ENCODE data around the gene SMTN. TPM values are rescaled to one million over a fixed set of nuclear protein-coding genes. Genes with fewer than 3 reads are reported as not detected.

Gene SMTN
- total RNA-seq, 2 experiments from 2014 or later = 40.1 to 45.8 TPM

DNA sequence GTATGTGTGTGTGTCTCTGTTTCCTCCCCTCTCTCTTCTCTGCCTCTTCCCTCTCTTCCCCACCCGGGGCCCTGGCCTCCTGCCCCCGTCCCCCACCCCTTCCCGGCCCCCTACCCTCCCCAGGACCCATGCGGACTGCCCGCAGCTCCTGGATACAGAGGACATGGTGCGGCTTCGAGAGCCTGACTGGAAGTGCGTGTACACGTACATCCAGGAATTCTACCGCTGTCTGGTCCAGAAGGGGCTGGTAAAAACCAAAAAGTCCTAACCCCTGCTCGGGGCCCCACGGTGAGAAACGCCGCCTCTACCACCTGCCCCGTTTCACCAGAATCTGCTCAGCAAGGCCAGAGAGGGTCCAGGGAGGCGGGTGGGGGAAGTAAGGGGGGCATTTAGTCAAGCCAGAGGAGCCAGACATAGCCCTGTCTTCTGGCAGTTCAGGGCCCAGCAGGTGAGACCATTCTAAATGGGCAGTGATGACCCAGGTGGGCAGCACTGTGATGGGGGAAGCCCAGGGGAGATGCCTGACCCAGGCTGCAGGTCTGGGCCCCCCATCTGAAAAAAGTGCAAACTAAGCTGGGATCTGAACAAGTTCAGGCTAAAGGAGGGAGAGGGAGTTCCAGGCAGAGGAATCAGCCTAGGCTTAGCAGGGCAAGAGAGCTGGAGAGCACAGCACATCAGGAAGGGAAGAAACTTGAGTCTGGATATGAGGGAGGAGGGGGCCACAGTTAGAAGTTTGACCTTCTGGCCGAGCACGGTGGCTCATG, 19.8 kb downstream of the SMTN start:
- no peaks in the 10 kb centered on the region for H3K9me3 Mint-ChIP-seq (ENCODE audit: low read depth)
- POLR2A ChIA-PET = no interaction called here
- no peaks in the 10 kb centered on the region for H3K36me3 Mint-ChIP-seq (ENCODE audit: low read depth)
- H3K4me3 Mint-ChIP-seq = no peak overlapping the region
- no peak for ATAC-seq
- intact Hi-C loops (cut with DNase I, micrococcal nuclease) = no loop called here
- no peaks in the 10 kb centered on the region for H3K27me3 Mint-ChIP-seq
- DNase-seq = no peak
- no peak overlapping the region for H3K27ac Mint-ChIP-seq
- no peaks in the 10 kb centered on the region for H3K4me1 Mint-ChIP-seq
- CTCF ChIA-PET = interaction anchor here (0.7 to 1.1 kb wide), 2 partner anchors 47 to 58 kb away, joined by 3 to 4 read pairs; no protein-coding TSS in a partner anchor

DNA sequence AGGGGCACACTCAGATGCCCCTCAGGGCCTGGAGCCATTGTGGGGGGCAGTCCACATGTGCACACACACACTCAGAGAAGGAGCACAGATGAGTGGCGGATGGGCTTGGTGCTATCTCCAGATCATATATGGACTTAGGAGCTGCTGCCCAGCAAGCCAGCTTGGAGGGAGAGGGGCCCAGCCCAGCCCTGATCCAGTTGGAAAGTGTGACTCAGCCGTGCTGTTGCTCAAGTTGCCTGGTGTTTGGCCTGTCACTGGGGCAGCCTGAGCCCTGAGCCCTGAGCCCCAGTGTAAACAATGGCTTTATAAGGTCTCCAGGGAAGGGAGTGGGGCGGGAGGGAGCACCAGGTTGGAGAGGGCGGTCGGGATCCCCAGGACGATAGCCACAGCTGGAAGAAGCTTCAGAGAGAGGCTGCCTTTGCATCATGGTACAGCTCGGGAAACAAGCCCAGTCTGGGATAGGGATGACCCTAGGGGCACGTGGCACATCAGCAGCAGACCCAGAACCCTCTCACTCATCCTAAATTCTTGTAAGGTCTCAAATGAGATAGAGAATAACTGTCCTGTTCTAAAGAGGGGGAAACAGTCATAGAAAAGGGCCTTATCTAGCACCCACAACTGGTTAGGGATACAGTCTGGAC, 21.4 kb downstream of the SMTN start:
- ChIA-PET POLR2A (no interaction called here), CTCF (interaction anchor here (0.7 to 1.1 kb wide), 3 partner anchors 45 to 988 kb away, joined by 3 to 4 read pairs (median 3); no protein-coding TSS in a partner anchor)
- Mint-ChIP-seq H3K27ac (no peak overlapping the region), H3K4me1 (peaks cover 14% of the 10 kb centered on the region), H3K9me3 (ENCODE audit: low read depth) (no peaks in the 10 kb centered on the region), H3K4me3 (no peak overlapping the region), H3K36me3 (ENCODE audit: low read depth) (no peaks in the 10 kb centered on the region), H3K27me3 (no peaks in the 10 kb centered on the region)
- ATAC-seq = no peak
- intact Hi-C loops (cut with DNase I, micrococcal nuclease) = no loop called here
- DNase-seq = peak; percentile 46

DNA sequence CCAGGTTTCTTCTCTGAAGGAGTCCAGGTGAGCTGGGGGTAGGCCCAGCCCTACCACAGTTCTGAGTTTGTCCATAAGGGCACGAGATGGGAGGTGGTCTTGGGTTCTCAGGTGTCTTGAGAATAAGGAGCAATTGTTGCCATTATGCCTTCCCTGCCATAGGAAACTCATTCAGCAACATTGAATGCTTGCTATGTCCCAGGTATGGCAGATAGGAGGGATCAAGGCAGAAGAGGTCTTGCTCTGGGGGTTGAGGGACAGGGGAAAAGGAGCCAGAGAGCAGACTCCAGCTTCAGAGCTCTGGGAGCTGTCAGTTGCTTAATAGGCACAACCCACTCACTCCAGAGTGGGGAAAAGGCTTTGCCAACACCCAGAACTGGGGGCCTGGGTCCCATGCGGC, 22.0 kb downstream of the SMTN start:
- ATAC-seq (no peak), DNase-seq (no peak)
- Mint-ChIP-seq H3K4me1 (peaks cover 19% of the 10 kb centered on the region), H3K27me3 (no peaks in the 10 kb centered on the region), H3K36me3 (ENCODE audit: low read depth) (no peaks in the 10 kb centered on the region), H3K4me3 (no peak overlapping the region), H3K9me3 (ENCODE audit: low read depth) (no peaks in the 10 kb centered on the region), H3K27ac (no peak overlapping the region)
- intact Hi-C loops (cut with DNase I, micrococcal nuclease) = no loop called here
- ChIA-PET CTCF (no interaction called here), POLR2A (no interaction called here)

DNA sequence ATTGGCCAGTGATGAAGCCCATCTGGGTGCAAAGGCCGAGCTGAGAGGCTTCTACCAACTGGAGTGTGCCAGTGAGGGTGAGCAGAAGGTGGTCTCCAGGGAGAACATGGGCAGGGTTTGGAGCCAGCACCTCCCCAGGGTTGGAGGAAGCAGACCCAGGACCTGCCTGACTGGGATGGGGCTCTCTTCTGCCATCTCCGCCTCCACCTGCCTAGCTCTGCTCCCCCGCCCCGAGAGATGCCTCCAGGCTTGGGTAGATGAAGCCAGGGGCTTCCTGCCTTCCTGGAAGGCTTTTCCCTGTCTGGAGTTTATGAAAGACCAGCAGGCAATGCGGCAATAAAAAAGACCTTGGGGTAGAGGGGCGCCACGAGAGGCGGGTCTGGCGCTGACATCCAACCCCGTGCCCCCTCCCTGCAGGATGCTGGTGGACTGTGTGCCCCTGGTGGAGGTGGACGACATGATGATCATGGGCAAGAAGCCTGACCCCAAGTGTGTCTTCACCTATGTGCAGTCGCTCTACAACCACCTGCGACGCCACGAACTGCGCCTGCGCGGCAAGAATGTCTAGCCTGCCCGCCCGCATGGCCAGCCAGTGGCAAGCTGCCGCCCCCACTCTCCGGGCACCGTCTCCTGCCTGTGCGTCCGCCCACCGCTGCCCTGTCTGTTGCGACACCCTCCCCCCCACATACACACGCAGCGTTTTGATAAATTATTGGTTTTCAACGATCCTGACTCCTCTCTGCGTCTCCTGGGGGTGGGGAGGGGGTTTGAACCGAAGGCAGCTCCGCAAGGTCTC, 23.0 kb downstream of the SMTN start:
- H3K36me3 Mint-ChIP-seq (ENCODE audit: low read depth) = no peaks in the 10 kb centered on the region
- no peaks in the 10 kb centered on the region for H3K27me3 Mint-ChIP-seq
- no peak overlapping the region for H3K4me3 Mint-ChIP-seq
- ATAC-seq = no peak
- DNase-seq = no peak
- H3K4me1 Mint-ChIP-seq = peaks cover 19% of the 10 kb centered on the region
- no peak overlapping the region for H3K27ac Mint-ChIP-seq
- POLR2A ChIA-PET = no interaction called here
- no peaks in the 10 kb centered on the region for H3K9me3 Mint-ChIP-seq (ENCODE audit: low read depth)
- intact Hi-C loops (cut with DNase I, micrococcal nuclease) = no loop called here
- CTCF ChIA-PET = no interaction called here

DNA sequence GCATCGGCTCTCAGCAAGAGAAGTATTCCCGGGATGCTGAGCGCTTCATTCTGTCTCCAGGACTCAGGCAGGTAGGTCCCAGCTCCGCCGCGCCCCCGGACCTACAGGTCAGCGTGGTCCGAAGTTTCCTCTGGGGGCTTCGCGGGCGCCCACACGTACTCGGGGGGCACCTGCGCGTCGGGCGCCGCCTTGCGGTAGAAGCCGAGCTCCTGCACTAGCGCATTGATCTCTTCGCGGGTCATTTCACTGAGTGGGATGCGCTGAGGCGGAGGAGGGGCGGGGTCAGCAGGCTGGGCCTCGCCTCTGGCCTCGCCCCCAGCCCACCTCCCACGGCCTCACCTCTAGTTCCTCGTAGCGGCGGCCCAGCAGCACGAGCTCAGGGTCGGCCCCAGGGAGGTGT, 23.8 kb downstream of the SMTN start:
- peaks cover 19% of the 10 kb centered on the region for H3K4me1 Mint-ChIP-seq
- H3K9me3 Mint-ChIP-seq (ENCODE audit: low read depth) = no peaks in the 10 kb centered on the region
- intact Hi-C loops (cut with DNase I, micrococcal nuclease) = loop anchor here (5.0 kb wide), 3 partner anchors 107 to 527 kb away; partner anchors contain the start of genes DRG1 (in 1 of the 2) and LIMK2 (in 1 of the 2)
- no peak overlapping the region for H3K4me3 Mint-ChIP-seq
- POLR2A ChIA-PET = no interaction called here
- CTCF ChIA-PET = interaction anchor here (0.6 to 0.8 kb wide), 3 partner anchors 20 to 83 kb away, joined by 3 to 5 read pairs (median 5); no protein-coding TSS in a partner anchor
- DNase-seq (peak; percentile 41), ATAC-seq (no peak)
- no peaks in the 10 kb centered on the region for H3K36me3 Mint-ChIP-seq (ENCODE audit: low read depth)
- no peaks in the 10 kb centered on the region for H3K27me3 Mint-ChIP-seq
- no peak overlapping the region for H3K27ac Mint-ChIP-seq

DNA sequence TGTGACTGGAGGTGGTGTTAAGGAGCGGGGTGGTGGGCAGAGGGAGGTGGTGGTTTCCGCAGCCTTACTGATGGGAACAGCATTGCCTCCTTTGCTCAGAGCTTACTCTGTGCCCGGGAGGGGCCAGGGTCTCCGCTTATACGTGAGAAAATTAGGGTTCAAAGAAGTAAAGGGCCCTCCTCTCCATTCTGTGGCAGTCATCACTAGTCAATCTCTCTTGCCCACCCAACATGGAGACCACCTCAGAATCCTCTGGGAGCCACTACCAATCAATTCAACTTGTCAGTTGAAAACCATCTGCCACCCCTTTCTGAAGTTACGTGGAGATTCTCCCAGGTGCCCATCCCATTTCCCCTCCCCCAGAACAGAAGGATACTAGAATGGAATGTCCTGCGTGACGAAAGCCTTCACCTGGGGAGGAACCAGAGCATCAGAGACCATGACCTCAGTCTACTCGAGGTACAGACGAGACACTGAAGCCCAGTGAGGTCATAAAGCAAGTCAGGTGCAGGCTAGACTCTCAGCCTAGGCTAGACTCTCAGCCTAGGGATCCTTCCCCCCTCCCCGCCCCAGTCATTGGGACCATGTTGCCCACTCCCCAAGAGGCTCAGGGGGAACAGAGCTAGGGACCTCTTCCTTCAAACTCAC, 24.3 kb downstream of the SMTN start:
- no peak for ATAC-seq
- no peaks in the 10 kb centered on the region for H3K9me3 Mint-ChIP-seq (ENCODE audit: low read depth)
- POLR2A ChIA-PET = interaction anchor here (1.1 kb wide), 1 partner anchor 22 kb away, joined by 3 read pairs; no protein-coding TSS in a partner anchor
- H3K36me3 Mint-ChIP-seq (ENCODE audit: low read depth) = no peaks in the 10 kb centered on the region
- no peak for DNase-seq
- H3K27ac Mint-ChIP-seq = no peak overlapping the region
- H3K4me3 Mint-ChIP-seq = no peak overlapping the region
- CTCF ChIA-PET = interaction anchor here (0.6 to 0.8 kb wide), 3 partner anchors 21 to 83 kb away, joined by 3 to 5 read pairs (median 5); no protein-coding TSS in a partner anchor
- H3K27me3 Mint-ChIP-seq = no peaks in the 10 kb centered on the region
- intact Hi-C loops (cut with DNase I, micrococcal nuclease) = loop anchor here (5.0 kb wide), 3 partner anchors 107 to 527 kb away; partner anchors contain the start of genes DRG1 (in 1 of the 2) and LIMK2 (in 1 of the 2)
- peaks cover 19% of the 10 kb centered on the region for H3K4me1 Mint-ChIP-seq

DNA sequence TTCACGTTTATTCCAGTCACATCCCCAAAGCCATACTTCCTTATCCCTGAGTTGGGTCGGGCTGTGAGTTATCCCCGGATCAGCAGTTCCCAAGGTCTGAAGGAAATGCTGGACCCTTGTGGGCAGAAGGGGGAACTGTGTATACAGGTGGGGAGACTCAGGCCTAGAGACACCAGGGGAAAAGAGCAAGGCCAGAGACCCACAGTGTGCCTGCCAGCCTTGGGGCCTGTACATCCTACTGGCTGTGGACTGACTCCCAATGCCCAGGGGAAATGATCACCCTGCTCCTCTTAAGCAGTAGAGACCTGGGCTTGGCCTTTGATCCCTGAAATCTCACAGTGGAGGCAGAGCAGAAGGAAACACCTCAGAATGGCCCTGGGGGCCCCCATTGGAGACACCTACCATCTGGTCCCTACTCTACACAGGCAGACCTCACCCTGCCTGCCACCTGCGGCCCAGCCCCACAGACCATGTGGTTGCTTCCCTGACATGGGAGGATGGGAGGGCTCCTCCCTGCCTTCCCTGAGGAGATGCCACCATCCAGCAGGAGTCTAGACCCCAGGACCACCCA, 25.0 kb downstream of the SMTN start:
- POLR2A ChIA-PET = interaction anchor here (1.1 kb wide), 1 partner anchor 23 kb away, joined by 3 read pairs; no protein-coding TSS in a partner anchor
- peak overlapping the region; percentile 74 for H3K4me3 Mint-ChIP-seq
- H3K9me3 Mint-ChIP-seq (ENCODE audit: low read depth) = no peaks in the 10 kb centered on the region
- CTCF ChIA-PET = no interaction called here
- no peak for ATAC-seq
- intact Hi-C loops (cut with DNase I, micrococcal nuclease) = loop anchor here (2.0 to 5.0 kb wide), 5 partner anchors 106 to 526 kb away; partner anchors contain the start of genes DRG1 (in 1 of the 2) and LIMK2 (in 1 of the 2)
- H3K27ac Mint-ChIP-seq = no peak overlapping the region
- peaks cover 19% of the 10 kb centered on the region for H3K4me1 Mint-ChIP-seq
- H3K36me3 Mint-ChIP-seq (ENCODE audit: low read depth) = no peaks in the 10 kb centered on the region
- no peak for DNase-seq
- H3K27me3 Mint-ChIP-seq = no peaks in the 10 kb centered on the region

DNA sequence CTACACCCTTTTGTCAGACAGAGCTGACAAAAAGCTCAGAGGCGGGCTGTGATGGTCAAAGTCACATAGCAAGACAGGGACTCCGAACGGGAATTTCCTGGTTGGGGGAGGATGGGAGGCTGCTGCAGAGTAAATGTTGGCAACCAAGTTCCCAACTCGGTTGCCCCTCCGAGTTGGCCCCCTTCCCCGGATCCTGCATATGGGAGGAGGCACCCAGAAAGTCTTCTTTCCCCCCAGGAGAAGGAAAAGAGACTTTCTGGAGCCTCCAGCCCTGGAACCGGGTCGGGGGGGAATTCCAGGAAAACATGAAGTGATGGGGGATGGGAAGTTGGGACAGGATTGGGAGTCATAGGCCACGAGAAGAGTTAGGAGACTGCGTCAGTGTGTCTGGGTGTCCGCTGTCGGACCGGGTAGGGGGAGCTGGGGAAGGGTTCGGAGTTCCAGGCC, 25.6 kb downstream of the SMTN start:
- no peaks in the 10 kb centered on the region for H3K9me3 Mint-ChIP-seq (ENCODE audit: low read depth)
- peak overlapping the region; percentile 60 for H3K27ac Mint-ChIP-seq
- H3K36me3 Mint-ChIP-seq (ENCODE audit: low read depth) = no peaks in the 10 kb centered on the region
- ChIA-PET CTCF (interaction anchor here (0.7 to 1.7 kb wide), 8 partner anchors 12 to 209 kb away, joined by 3 to 9 read pairs (median 4); partner anchors contain the start of genes RNF185 and SMTN), POLR2A (interaction anchor here (1.1 to 1.5 kb wide), 3 partner anchors 24 to 184 kb away, joined by 3 to 4 read pairs (median 3); partner anchors contain the start of gene TUG1)
- ATAC-seq = no peak
- intact Hi-C loops (cut with DNase I, micrococcal nuclease) = loop anchor here (1.0 to 5.0 kb wide), 11 partner anchors 22 to 526 kb away; partner anchors contain the start of genes LIMK2 (in 2 of the 2), DRG1 (in 1 of the 2) and TUG1 (in 1 of the 2)
- H3K27me3 Mint-ChIP-seq = no peaks in the 10 kb centered on the region
- peak overlapping the region; percentile 74 for H3K4me3 Mint-ChIP-seq
- H3K4me1 Mint-ChIP-seq = peaks cover 19% of the 10 kb centered on the region
- DNase-seq = no peak

DNA sequence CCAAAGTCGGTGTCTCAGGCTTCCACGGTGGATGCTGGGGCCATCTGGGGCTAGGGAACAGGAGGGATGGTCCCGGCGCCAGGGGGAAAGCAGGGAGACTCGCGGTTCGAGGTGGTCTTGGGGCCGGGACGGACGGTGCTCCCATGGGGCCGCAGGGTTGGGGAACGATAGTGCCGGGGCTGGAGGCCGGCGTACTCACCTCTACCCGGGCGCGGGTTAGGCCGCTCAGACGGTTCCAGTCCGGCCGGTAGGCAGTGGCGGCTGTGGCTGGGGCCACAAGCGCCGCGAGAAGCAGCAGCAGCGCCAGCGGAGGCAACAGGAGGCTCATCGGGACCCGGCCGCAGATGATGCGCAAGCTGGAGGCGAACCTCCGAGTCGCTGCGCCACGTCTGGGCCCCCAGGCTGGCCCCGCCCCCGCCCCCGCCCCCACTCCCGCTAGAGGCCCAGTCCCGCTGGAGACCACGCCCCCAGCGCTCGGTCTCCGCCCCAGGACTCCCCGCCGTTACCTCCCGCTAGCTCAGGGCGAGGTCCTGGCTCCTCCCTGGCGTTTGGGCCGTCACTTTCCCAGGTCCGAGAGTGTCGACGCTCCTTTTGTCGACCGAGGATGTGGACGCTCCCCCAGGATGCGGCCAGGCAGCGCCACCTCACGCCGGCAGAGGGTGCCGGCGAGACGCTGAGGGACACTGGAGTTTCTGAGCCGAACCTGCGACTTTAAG, 26.2 kb downstream of the SMTN start, which contains the start of gene SELENOM:
Gene SELENOM, minus strand, starts transcription at position 391 of the 716 bp plus-strand sequence. Its CDS starts 63 bp downstream, at position 328.
- H3K4me1 Mint-ChIP-seq = peaks cover 19% of the 10 kb centered on the region
- H3K9me3 Mint-ChIP-seq (ENCODE audit: low read depth) = no peaks in the 10 kb centered on the region
- POLR2A ChIA-PET = interaction anchor here (0.6 to 1.5 kb wide), 6 partner anchors 26 to 287 kb away, joined by 3 to 7 read pairs (median 4); partner anchors contain the start of genes SMTN and TUG1

More for the DNA sequence above, 26.2 kb downstream of the SMTN start, which contains the start of gene SELENOM:
- intact Hi-C loops (cut with DNase I, micrococcal nuclease) = loop anchor here (1.0 to 5.0 kb wide), 11 partner anchors 23 to 525 kb away; partner anchors contain the start of genes LIMK2 (in 2 of the 2), DRG1 (in 1 of the 2) and TUG1 (in 1 of the 2)
- no peaks in the 10 kb centered on the region for H3K36me3 Mint-ChIP-seq (ENCODE audit: low read depth)
- H3K4me3 Mint-ChIP-seq = peak within 1 kb of the TSS; percentile 74
- no peaks in the 10 kb centered on the region for H3K27me3 Mint-ChIP-seq
- CTCF ChIA-PET = interaction anchor here (0.5 to 2.2 kb wide), 30 partner anchors 12 to 972 kb away, joined by 3 to 22 read pairs (median 4); partner anchors contain the start of genes LIMK2, MORC2, PIK3IP1 and RNF185
- ATAC-seq = peak; percentile 96
- DNase-seq = peak; percentile 94
- peak within 1 kb of the TSS; percentile 60 for H3K27ac Mint-ChIP-seq
